ENCODE measurements around the gene HGF. TPM values are rescaled to one million over a fixed set of nuclear protein-coding genes. Genes with fewer than 3 reads are reported as not detected.

The HGF gene
- total RNA-seq, 1 donor from 2014 or later: 0.22 TPM

DNA sequence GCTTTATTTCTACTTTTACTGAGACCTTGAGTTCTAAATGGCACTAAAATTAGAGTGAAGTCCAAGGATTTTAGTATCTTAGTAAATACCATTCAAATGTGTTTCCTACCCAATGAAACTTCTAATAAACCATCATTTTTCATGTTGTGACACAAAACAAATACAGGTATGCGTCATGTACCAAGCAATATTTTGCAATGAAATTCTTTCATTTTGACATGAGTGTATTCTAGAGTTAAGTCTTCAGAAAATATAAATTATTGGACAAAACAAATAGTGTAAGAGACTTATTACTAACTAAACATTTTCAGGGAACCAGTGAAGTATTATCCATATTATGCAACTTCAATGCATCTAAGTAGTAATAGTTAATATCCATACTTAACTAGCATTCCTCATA is 16.5 kb downstream of the HGF start:
- Histone ChIP-seq H3K27ac (no peak overlapping the region), H3K9ac (no peak overlapping the region), H3F3A (ENCODE audit: low read depth) (no peaks in the 10 kb centered on the region), H3K27me3 (no peaks in the 10 kb centered on the region), H3K9me3 (ENCODE audit: low read depth) (no peaks in the 10 kb centered on the region), H3K4me1 (no peaks in the 10 kb centered on the region), H3K36me3 (no peaks in the 10 kb centered on the region), H3K4me3 (no peak overlapping the region), H3K79me2 (ENCODE audit: low read depth) (no peaks in the 10 kb centered on the region), H3K4me2 (no peak overlapping the region), H4K20me1 (ENCODE audit: low read depth) (no peaks in the 10 kb centered on the region), H2AFZ (replicated peaks) (no peak overlapping the region)
- TF ChIP-seq EZH2 (IDR thresholded peaks at IDR 0.05) (no peak), EZH2phosphoT487 (IDR thresholded peaks at IDR 0.05) (no peak)
- TF ChIP-seq, protein P1, sequence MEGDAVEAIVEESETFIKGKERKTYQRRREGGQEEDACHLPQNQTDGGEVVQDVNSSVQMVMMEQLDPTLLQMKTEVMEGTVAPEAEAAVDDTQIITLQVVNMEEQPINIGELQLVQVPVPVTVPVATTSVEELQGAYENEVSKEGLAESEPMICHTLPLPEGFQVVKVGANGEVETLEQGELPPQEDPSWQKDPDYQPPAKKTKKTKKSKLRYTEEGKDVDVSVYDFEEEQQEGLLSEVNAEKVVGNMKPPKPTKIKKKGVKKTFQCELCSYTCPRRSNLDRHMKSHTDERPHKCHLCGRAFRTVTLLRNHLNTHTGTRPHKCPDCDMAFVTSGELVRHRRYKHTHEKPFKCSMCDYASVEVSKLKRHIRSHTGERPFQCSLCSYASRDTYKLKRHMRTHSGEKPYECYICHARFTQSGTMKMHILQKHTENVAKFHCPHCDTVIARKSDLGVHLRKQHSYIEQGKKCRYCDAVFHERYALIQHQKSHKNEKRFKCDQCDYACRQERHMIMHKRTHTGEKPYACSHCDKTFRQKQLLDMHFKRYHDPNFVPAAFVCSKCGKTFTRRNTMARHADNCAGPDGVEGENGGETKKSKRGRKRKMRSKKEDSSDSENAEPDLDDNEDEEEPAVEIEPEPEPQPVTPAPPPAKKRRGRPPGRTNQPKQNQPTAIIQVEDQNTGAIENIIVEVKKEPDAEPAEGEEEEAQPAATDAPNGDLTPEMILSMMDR (IDR thresholded peaks at IDR 0.05): no peak
- Mint-ChIP-seq H3K27me3 (ENCODE audit: insufficient read depth, low read depth) (no peaks in the 10 kb centered on the region), H3K27ac (no peak overlapping the region), H3K9me3 (no peaks in the 10 kb centered on the region), H3K4me1 (no peaks in the 10 kb centered on the region), H3K4me3 (no peak overlapping the region), H3K36me3 (no peaks in the 10 kb centered on the region)
- DNase-seq (ENCODE audit: low spot score): no peak

DNA sequence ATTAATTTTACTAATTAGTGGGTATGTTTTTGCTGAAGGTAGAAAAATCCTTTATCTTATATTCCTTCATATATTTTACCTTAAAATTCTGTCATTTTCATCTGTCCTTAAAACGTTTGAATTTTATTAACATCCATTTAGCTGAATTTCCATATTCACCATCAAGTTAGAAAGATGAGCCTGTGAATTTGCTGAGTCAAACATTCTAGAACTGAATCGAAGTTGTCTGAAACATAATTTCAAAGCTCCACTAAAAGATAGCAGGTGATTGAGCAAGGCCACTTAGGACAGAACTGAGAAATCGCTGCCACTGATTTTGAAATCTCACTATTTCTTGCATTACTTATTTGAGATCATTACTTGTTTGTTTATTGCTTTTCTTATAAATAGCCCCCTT is 17.5 kb downstream of the HGF start:
- no peaks in the 10 kb centered on the region for H3K27me3 ChIP-seq
- H3K36me3 ChIP-seq: no peaks in the 10 kb centered on the region
- H4K20me1 ChIP-seq (ENCODE audit: low read depth): no peaks in the 10 kb centered on the region
- no peak overlapping the region for H3K27ac Mint-ChIP-seq
- no peaks in the 10 kb centered on the region for H3K9me3 ChIP-seq (ENCODE audit: low read depth)
- no peak overlapping the region for H3K4me3 ChIP-seq
- H3K9me3 Mint-ChIP-seq: no peaks in the 10 kb centered on the region
- H3K4me1 Mint-ChIP-seq: no peaks in the 10 kb centered on the region
- no peak overlapping the region for H2AFZ ChIP-seq (replicated peaks)
- TF ChIP-seq, protein P1 (IDR thresholded peaks at IDR 0.05): no peak
- TF ChIP-seq EZH2 (IDR thresholded peaks at IDR 0.05) (no peak), EZH2phosphoT487 (IDR thresholded peaks at IDR 0.05) (no peak)
- H3F3A ChIP-seq (ENCODE audit: low read depth): no peaks in the 10 kb centered on the region
- H3K36me3 Mint-ChIP-seq: no peaks in the 10 kb centered on the region
- DNase-seq (ENCODE audit: low spot score): no peak
- H3K27ac ChIP-seq: no peak overlapping the region
- no peaks in the 10 kb centered on the region for H3K79me2 ChIP-seq (ENCODE audit: low read depth)
- H3K9ac ChIP-seq: no peak overlapping the region
- no peaks in the 10 kb centered on the region for H3K27me3 Mint-ChIP-seq (ENCODE audit: insufficient read depth, low read depth)
- H3K4me3 Mint-ChIP-seq: no peak overlapping the region
- no peaks in the 10 kb centered on the region for H3K4me1 ChIP-seq
- no peak overlapping the region for H3K4me2 ChIP-seq

DNA sequence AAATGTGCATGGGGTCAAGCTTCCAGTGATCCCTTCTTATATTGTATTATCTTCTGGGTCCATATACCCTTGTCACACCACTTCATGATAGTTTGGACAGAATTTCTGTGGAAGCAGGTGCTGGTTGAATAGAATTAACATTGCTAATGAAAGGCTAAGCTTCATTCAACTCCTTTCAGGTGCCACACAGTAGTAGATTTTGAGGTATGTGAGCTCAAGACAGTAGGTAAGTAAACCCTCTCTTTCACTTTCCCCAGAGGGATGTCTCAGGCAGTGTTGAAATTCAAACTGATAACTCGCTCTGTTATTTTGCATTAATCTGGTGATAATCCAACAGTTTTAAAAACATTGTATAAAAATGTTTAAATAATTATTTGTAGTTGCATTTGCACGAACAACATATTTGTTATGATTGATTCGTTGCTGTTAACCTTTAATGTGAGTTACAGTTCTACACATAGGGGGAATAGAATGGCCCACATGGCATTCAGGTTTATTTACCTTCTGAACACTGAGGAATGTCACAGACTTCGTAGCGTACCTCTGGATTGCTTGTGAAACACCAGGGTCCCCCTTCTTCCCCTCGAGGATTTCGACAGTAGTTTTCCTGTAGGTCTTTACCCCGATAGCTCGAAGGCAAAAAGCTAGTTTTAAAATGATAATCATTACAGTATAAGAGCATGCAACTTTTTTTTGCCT is 18.1 kb downstream of the HGF start:
- Histone ChIP-seq H2AFZ (replicated peaks) (no peak overlapping the region), H3K9me3 (ENCODE audit: low read depth) (no peaks in the 10 kb centered on the region), H3K27me3 (no peaks in the 10 kb centered on the region), H3K4me3 (no peak overlapping the region), H3K9ac (no peak overlapping the region), H3F3A (ENCODE audit: low read depth) (no peaks in the 10 kb centered on the region), H4K20me1 (ENCODE audit: low read depth) (no peaks in the 10 kb centered on the region), H3K36me3 (no peaks in the 10 kb centered on the region), H3K79me2 (ENCODE audit: low read depth) (no peaks in the 10 kb centered on the region), H3K4me2 (no peak overlapping the region), H3K4me1 (no peaks in the 10 kb centered on the region), H3K27ac (no peak overlapping the region)
- Mint-ChIP-seq H3K4me3 (no peak overlapping the region), H3K36me3 (no peaks in the 10 kb centered on the region), H3K4me1 (no peaks in the 10 kb centered on the region), H3K27ac (no peak overlapping the region), H3K27me3 (ENCODE audit: insufficient read depth, low read depth) (no peaks in the 10 kb centered on the region), H3K9me3 (no peaks in the 10 kb centered on the region)
- DNase-seq (ENCODE audit: low spot score): no peak
- TF ChIP-seq EZH2 (IDR thresholded peaks at IDR 0.05) (no peak), EZH2phosphoT487 (IDR thresholded peaks at IDR 0.05) (no peak)
- TF ChIP-seq, protein P1 (IDR thresholded peaks at IDR 0.05): no peak

Measured in neural progenitor cell (in vitro differentiated cells).